GM18505 (cell line): Measurements from ENCODE around the gene HYAL4.
"Not testable (repeated sequence)": the region's sequence is repeated elsewhere in the genome, so short reads cannot be mapped to it uniquely, and the experiment has no call there.

ENCODE experiments used
- ATAC-seq: cut with Tn5 transposase; IDR thresholded peaks from one replicate; pipeline ENCODE4 v1.9.1; 2021; ENCODE audit not compliant: unreplicated experiment
- POLR2A ChIP-seq: IDR thresholded peaks from 4 replicates; pipeline ENCODE4 v1.6.1; 2011; ENCODE audit warnings: borderline replicate concordance; ENCODE audit not compliant: insufficient read depth, insufficient read length; ENCODE audit errors: extremely low read depth

HYAL4 gene

DNA sequence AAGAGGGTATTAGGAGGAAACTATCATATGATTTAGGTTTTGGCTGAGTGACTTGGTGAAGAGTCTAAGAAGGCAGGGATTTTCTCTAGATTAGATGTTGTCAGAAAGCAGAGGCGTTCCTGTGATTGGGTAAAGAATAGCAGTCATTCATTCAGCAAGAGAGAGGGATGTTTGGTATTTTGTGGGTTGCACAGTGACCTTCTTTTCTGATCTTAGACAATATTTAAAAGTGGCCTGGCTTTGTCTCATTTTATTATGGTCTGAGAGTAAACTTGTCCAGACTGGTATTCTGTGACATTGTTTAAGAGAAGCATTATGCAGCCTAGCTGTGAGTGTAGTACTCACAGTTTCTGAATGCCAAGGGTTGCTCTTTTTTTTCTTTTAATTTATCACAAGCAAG is 18.5 kb downstream of the HYAL4 start:
- no peak for ATAC-seq

DNA sequence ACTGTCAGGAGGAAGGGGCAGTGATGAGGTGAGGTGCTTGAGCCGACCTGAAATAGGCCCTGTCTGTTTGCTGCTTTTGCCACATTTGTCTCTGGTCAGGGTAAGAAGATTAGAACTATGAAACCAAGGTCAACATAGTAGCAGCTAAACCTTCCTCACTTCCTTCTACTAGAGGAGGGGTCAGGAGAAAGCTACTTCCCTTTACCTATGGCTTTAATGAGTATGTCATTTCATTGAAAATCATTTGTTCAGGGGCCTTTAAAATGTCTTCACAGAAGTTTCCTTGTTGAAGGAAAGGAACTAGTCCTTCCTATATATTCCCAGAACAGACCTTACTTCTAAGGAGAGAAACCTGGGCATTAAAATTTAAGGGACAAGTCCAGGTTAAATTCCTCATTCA is 19.0 kb downstream of the HYAL4 start:
- no peak for ATAC-seq

More for the DNA sequence above, 18.5 kb downstream of the HYAL4 start:
- no peak for TF ChIP-seq POLR2A

GRCh38 chr7:123864436-123864835 is 19.5 kb downstream of the HYAL4 start:
- ATAC-seq = no peak
- no peak for TF ChIP-seq POLR2A

More for the DNA sequence above, 19.0 kb downstream of the HYAL4 start:
- TF ChIP-seq POLR2A = no peak

DNA sequence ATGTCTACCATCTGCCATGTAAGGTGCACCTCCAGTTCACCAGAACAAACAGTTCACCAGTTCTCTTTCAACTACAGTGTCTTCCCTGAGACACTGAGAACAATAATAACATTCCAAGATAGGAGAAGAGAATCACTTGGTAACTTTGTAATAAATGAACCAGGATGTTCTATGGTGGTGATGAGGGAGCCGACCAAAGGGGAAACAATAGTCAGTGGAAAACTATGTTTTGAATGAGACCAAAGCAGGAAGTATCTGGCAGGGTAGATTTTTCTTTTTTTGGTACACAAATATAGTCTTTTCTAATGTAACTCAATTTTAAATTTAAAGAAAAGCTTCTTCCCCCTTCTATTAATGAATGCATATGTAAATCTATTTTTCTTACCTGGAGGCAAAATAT is 20.0 kb downstream of the HYAL4 start:
- no peak for ATAC-seq
- TF ChIP-seq POLR2A = no peak

DNA sequence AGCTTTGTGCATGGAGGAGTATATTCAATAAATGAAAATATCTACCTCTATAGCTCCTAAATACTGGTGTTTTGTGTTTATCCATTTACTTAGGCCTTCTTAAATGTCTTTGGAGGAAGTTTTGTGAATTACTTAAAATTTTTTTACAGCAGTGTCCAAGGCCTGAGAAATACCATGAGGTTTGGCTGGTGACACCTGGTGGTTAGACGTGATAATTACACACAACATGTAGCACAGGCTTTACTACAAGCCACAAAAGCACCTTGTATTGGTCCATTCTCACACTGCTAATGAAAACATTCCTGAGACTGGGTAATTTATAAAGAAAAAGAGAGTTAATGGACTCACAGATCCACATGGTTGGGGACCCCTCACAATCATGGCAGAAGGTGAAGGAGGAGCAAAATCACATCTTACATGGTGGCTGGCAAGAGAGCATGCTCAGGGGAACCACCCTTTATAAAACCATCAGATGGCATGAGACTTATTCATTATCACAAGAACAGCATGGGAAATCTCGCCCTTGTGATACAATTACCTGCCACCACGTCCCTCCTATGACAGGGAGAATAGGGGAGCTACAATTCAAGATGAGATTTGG is 20.6 kb downstream of the HYAL4 start:
- ATAC-seq = peak; percentile 84
- no peak for TF ChIP-seq POLR2A

DNA sequence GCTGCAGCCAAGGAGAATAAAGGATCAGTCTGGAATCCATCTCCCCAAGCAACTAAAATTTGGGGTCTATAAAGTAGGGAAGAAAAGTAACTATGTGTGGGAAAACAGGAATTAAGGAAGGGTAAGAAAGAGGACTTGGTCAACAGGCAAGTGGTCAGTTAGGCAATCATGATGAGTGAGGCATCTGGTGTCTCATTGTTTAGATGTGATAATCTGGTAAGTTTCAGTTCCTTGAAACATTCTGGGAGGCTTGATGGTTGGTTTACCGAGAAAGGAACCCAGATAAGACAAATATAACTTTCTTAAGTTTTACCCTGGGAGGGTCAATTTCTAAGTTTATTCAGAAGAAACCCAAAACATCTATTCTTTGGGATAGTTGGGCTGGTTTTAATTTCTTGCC is 22.3 kb downstream of the HYAL4 start:
- peak; percentile 49 for ATAC-seq
- no peak for TF ChIP-seq POLR2A

DNA sequence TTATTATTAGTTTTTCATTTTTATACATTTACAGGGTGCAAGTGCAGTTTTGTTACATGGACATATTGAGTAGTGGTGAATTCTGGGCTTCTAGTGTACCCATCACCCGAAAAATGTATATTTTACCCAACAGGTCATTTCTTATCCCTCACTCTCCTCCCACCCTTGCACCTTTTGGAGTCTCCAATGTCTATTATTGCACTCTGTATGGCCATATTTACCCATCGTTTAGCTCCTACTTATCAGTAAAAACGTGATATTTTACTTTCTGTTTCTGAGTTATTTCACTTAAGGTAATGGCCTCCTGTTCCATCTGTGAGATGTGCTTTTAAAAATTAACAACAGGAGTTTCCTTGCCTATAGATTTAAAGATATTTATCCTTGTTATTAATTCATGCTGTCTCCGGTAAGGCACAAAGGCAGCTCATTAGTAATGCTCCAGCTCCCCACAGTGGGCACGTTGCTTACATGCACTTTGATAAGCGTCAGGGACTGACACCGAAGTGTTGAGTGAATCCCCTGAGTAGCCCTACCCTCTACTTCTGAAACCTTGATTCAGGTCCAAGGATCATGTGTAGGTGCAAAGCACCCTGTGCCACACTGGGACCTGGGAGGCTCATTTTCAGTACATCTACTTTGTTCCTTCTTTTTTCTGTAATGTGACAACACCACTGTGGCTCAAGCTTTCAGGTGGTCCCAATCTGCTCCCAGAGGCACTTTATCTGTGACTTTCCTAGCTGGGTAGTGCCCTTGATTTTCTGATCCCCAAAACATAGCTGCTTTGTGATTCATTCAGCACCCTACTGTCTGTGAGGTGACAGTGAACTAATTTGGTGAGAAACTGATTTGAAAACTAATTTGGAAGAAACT is 27.3 kb downstream of the HYAL4 start:
- TF ChIP-seq POLR2A = no peak
- peak; percentile 92 for ATAC-seq

GRCh38 chr7:123872908-123873307 is 27.9 kb downstream of the HYAL4 start:
- no peak for TF ChIP-seq POLR2A
- no peak for ATAC-seq

DNA sequence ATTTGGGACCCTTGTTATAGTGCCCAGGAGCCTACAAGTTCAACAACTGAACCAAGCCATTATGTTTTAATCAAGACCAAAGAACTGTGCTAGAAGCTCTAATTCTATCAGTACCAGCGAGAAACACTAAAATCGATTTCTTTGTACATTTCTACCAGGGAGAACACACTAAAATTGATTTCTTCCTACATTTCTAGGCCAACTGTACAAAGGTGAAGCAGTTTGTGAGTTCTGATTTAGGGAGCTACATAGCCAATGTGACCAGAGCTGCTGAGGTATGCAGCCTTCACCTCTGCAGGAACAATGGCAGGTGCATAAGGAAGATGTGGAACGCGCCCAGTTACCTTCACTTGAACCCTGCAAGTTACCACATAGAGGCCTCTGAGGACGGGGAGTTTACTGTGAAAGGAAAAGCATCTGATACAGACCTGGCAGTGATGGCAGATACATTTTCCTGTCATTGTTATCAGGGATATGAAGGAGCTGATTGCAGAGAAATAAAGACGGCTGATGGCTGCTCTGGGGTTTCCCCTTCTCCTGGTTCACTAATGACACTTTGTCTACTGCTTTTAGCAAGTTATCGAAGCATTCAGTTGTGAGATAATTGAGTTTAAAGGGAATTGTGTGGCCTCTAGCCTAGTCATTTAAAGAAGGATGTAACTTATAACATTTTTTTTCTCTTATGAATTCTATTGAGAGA is 31.7 kb downstream of the HYAL4 start:
- no peak for ATAC-seq
- TF ChIP-seq POLR2A = no peak

- no peak for ATAC-seq
- TF ChIP-seq POLR2A = no peak
These were observed 34.7 kb downstream of the HYAL4 start for GRCh38 chr7:123879628-123880027.

- no peak for ATAC-seq
- no peak for TF ChIP-seq POLR2A
These were observed 36.3 kb downstream of the HYAL4 start for GRCh38 chr7:123881300-123881699.

DNA sequence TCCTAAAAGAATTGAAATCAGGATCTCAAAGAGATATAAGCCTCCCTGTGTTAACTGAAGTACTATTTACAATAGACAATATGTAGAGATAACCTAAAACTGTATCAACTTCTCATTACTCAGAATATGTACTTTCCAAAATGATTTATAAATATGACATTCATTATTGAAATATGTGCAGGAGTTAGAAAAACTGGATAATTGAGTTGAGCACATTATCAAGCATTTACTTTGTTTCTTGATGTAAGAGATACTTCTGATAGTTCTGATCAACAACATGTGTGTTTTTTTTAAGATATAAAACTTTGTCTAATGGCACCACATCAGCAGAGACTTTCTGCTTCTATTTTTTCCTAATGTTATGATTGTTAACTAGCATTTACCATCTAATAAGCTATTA is 38.2 kb downstream of the HYAL4 start:
- ATAC-seq = no peak
- no peak for TF ChIP-seq POLR2A

- no peak for TF ChIP-seq POLR2A
- no peak for ATAC-seq
These were observed 43.2 kb downstream of the HYAL4 start for GRCh38 chr7:123888192-123888591.

DNA sequence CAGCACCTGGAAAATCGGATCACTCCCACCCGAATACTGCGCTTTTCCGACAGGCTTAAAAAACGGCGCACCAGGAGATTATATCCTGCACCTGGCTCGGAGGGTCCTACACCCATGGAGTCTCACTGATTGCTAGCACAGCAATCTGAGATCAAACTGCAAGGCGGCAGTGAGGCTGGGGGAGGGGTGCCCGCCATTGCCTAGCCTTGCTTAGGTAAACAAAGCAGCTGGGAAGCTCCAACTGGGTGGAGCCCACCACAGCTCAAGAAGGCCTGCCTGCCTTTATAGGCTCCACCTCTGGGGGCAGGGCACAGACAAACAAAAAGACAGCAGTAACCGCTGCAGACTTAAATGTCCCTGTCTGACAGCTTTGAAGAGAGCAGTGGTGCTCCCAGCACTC is 49.8 kb downstream of the HYAL4 start:
- not testable (repeated sequence) for ATAC-seq
